Smooth muscle cell (in vitro differentiated cells): Measurements from ENCODE around the gene RASD1. TPM values are rescaled to one million over a fixed set of nuclear protein-coding genes. Genes with fewer than 3 reads are reported as not detected.
"Not testable (repeated sequence)": the region's sequence is repeated elsewhere in the genome, so short reads cannot be mapped to it uniquely, and the experiment has no call there.

Source experiments
- DNase-seq: peaks from one replicate; lab custom pipeline; 2025; ENCODE audit not compliant: unreplicated experiment; lab: John Stamatoyannopoulos, UW
- H2AFZ ChIP-seq: fragments of 200-600 bp; sonication (generic); 2 replicates; pipeline ENCODE4 v1.6.0; 2016; ENCODE audit warnings: antibody characterized with exemption, low read depth, mild to moderate bottlenecking
- H3F3A ChIP-seq: fragments of 200-600 bp; sonication (generic); 2 replicates; pipeline ENCODE4 v1.6.0; 2017; ENCODE audit warnings: antibody characterized with exemption, low read depth
- H3K27ac ChIP-seq: fragments of 200-600 bp; sonication (generic); 2 replicates; pipeline ENCODE4 v1.5.1; 2016; ENCODE audit warnings: low read depth, mild to moderate bottlenecking
- H3K27me3 ChIP-seq: fragments of 200-600 bp; sonication (generic); 2 replicates; pipeline ENCODE4 v1.6.1; 2016; ENCODE audit warnings: low read depth, mild to moderate bottlenecking
- H3K36me3 ChIP-seq: fragments of 200-600 bp; sonication (generic); 2 replicates; pipeline ENCODE4 v1.5.1; 2016; ENCODE audit warnings: low read depth
- H3K4me1 ChIP-seq: fragments of 200-600 bp; sonication (generic); 2 replicates; pipeline ENCODE4 v1.5.1; 2016; ENCODE audit warnings: low read depth
- H3K4me2 ChIP-seq: fragments of 200-600 bp; sonication (generic); 2 replicates; pipeline ENCODE4 v1.6.0; 2016; ENCODE audit warnings: mild to moderate bottlenecking
- H3K4me3 ChIP-seq: fragments of 200-600 bp; sonication (generic); 2 replicates; pipeline ENCODE4 v1.5.1; 2016; ENCODE audit warnings: mild to moderate bottlenecking
- H3K79me2 ChIP-seq: fragments of 200-600 bp; sonication (generic); 2 replicates; pipeline ENCODE4 v1.6.0; 2016; ENCODE audit warnings: low read depth, mild to moderate bottlenecking
- H3K9ac ChIP-seq: fragments of 200-600 bp; sonication (generic); 2 replicates; pipeline ENCODE4 v1.6.0; 2016; ENCODE audit warnings: low read depth
- H3K9me3 ChIP-seq: fragments of 200-600 bp; sonication (generic); replicated peaks from 2 replicates; pipeline ENCODE4 v1.5.1; 2016; ENCODE audit warnings: low read depth
- H4K20me1 ChIP-seq: fragments of 200-600 bp; sonication (generic); 2 replicates; pipeline ENCODE4 v1.6.0; 2016; ENCODE audit warnings: low read depth
- CTCF ChIP-seq: fragments of 200-600 bp; sonication (generic); IDR thresholded peaks from 2 replicates; pipeline ENCODE4 v1.5.1; 2017; ENCODE audit warnings: borderline replicate concordance, mild to moderate bottlenecking, antibody characterized with exemption; ENCODE audit not compliant: insufficient read depth, poor library complexity, severe bottlenecking
- WGBS: methylation state at CpG from one replicate; pipeline ENCODE4 v1.1.7; 2016; ENCODE audit warnings: low lambda C conversion rate; 5-methylcytosine and 5-hydroxymethylcytosine counted together
- polyA plus RNA-seq: library from polyadenylated mRNA; unstranded; fragments of >200 nt; fragmentation: Nextera tagmentation; extraction: Ambion mirVana; gene quantifications from 2 replicates; pipeline ENCODE4 v1.2.1, GENCODE V29; 2016
- total RNA-seq: library from RNA; depleted of rRNA; stranded (reverse); fragments of >200 nt; gene quantifications from 2 replicates; pipeline ENCODE4 v1.2.3, GENCODE V29; 2014

The RASD1 gene
- total and polyA plus RNA-seq, 2 experiments from 2014 or later = 5.0 to 5.7 TPM

- Histone ChIP-seq H3K4me3 (no peak overlapping the region), H3K9me3 (no peaks in the 10 kb centered on the region), H2AFZ (no peak overlapping the region), H3K27ac (no peak overlapping the region), H3K27me3 (no peaks in the 10 kb centered on the region), H3F3A (no peaks in the 10 kb centered on the region), H3K4me2 (no peak overlapping the region), H3K36me3 (no peaks in the 10 kb centered on the region), H3K9ac (no peak overlapping the region), H3K79me2 (no peaks in the 10 kb centered on the region), H4K20me1 (no peaks in the 10 kb centered on the region), H3K4me1 (no peaks in the 10 kb centered on the region)
- DNase-seq = no peak
- 97% methylated on average over 4 of the region's 4 CpGs for whole genome bisulfite sequencing
- TF ChIP-seq CTCF = no peak
Observed at GRCh38 chr17:17455173-17455572, 41.0 kb downstream of the RASD1 start.

- not testable (repeated sequence) for DNase-seq, H3K4me2 ChIP-seq, H4K20me1 ChIP-seq, H3K4me1 ChIP-seq, H3K4me3 ChIP-seq, H3K79me2 ChIP-seq, H3K27ac ChIP-seq, H3K9ac ChIP-seq, H2AFZ ChIP-seq, H3K9me3 ChIP-seq, H3K27me3 ChIP-seq, H3F3A ChIP-seq, H3K36me3 ChIP-seq
- 28% methylated on average over 1 of the region's 1 CpG for WGBS
Observed at GRCh38 chr17:17454700-17455099, 41.5 kb downstream of the RASD1 start.

- Histone ChIP-seq H3K27me3 (no peaks in the 10 kb centered on the region), H3K79me2 (no peaks in the 10 kb centered on the region), H3F3A (no peaks in the 10 kb centered on the region), H3K36me3 (no peaks in the 10 kb centered on the region), H3K4me2 (no peak overlapping the region), H3K9me3 (no peaks in the 10 kb centered on the region), H3K27ac (no peak overlapping the region), H4K20me1 (no peaks in the 10 kb centered on the region), H3K4me3 (no peak overlapping the region), H3K4me1 (no peaks in the 10 kb centered on the region), H2AFZ (no peak overlapping the region), H3K9ac (no peak overlapping the region)
- WGBS = 95% methylated on average over 1 of the region's 1 CpG
- no peak for TF ChIP-seq CTCF
- no peak for DNase-seq
Observed at GRCh38 chr17:17454276-17454675, 41.9 kb downstream of the RASD1 start.

- Histone ChIP-seq H3K4me2 (no peak overlapping the region), H3K9ac (no peak overlapping the region), H3K9me3 (no peaks in the 10 kb centered on the region), H3K4me1 (no peaks in the 10 kb centered on the region), H2AFZ (no peak overlapping the region), H3F3A (no peaks in the 10 kb centered on the region), H3K4me3 (no peak overlapping the region), H3K27me3 (no peaks in the 10 kb centered on the region), H3K79me2 (no peaks in the 10 kb centered on the region), H3K36me3 (no peaks in the 10 kb centered on the region), H3K27ac (no peak overlapping the region), H4K20me1 (no peaks in the 10 kb centered on the region)
- no peak for DNase-seq
- 96% methylated on average over 9 of the region's 9 CpGs for WGBS
- TF ChIP-seq CTCF = no peak
Observed at GRCh38 chr17:17453088-17453487, 43.1 kb downstream of the RASD1 start.
